NB4 (cell line): ENCODE data around the gene CFAP100.

Experiments
- DNase-seq: peaks from one replicate; pipeline ENCODE4 v3.0.0; 2010; ENCODE audit warnings: low read depth
- H3K4me3 ChIP-seq: one replicate; pipeline ENCODE4 v1.5.1; 2011; ENCODE audit warnings: mild to moderate bottlenecking, low read depth, low read length, moderate library complexity
- MYC ChIP-seq: IDR thresholded peaks from 2 replicates; pipeline ENCODE4 v1.6.1; 2011; ENCODE audit warnings: low read depth, low read length
- POLR2A ChIP-seq: IDR thresholded peaks from 2 replicates; pipeline ENCODE4 v1.6.1; 2011; ENCODE audit warnings: mild to moderate bottlenecking; ENCODE audit not compliant: insufficient read length; ENCODE audit errors: extremely low read depth
- TF ChIP-seq, protein P1 (sequence below): IDR thresholded peaks from 2 replicates; pipeline ENCODE4 v1.6.1; 2011; ENCODE audit warnings: low read depth, low read length
- TF ChIP-seq, protein P2 (sequence below): IDR thresholded peaks from one replicate; pipeline ENCODE4 v1.5.1; 2012; ENCODE audit warnings: low read depth, low read length

The CFAP100 gene

DNA sequence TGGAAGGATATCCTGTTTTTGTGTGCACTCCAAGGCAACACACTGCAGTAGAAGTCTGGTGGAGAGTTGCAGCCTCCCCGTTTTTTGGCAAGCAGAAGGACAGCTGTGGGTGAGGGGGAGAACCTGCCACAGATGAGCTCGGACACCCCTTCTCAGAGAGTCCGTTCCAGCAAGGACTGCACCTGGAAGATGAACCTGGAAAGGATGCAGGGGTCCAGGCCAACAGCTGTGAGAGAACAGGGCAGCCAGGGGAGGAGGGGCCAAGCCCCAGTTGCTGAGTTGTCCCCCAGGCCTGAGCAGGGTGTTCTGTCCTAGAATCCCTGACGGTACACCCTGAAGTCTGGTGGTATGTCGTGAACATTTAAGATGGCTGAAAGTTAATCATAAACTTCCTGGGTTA, 50.8 kb downstream of the CFAP100 start:
- no peak overlapping the region for H3K4me3 ChIP-seq
- TF ChIP-seq, protein P1, sequence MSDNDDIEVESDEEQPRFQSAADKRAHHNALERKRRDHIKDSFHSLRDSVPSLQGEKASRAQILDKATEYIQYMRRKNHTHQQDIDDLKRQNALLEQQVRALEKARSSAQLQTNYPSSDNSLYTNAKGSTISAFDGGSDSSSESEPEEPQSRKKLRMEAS: no peak
- no peak for TF ChIP-seq MYC
- TF ChIP-seq, protein P2, sequence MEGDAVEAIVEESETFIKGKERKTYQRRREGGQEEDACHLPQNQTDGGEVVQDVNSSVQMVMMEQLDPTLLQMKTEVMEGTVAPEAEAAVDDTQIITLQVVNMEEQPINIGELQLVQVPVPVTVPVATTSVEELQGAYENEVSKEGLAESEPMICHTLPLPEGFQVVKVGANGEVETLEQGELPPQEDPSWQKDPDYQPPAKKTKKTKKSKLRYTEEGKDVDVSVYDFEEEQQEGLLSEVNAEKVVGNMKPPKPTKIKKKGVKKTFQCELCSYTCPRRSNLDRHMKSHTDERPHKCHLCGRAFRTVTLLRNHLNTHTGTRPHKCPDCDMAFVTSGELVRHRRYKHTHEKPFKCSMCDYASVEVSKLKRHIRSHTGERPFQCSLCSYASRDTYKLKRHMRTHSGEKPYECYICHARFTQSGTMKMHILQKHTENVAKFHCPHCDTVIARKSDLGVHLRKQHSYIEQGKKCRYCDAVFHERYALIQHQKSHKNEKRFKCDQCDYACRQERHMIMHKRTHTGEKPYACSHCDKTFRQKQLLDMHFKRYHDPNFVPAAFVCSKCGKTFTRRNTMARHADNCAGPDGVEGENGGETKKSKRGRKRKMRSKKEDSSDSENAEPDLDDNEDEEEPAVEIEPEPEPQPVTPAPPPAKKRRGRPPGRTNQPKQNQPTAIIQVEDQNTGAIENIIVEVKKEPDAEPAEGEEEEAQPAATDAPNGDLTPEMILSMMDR: no peak
- no peak for DNase-seq

DNA sequence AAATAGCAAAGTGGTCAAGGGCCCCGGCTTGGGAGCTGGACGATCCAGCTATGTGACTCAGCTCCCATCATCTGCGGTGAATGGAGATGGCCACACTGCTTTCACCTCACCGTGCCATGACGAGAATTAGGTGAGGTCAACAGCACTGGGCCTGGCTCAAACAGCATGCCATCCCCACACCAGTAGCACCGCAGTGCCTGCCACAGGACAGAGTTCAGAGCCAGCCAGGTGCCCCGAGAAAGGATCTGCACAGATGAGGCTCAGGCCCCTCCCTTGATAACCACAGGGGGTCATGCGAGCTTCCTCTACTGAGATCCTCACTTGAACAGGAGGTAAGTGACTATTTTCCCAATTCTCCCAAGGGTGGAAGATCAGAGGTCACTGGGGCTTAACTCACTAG, 51.6 kb downstream of the CFAP100 start:
- no peak for TF ChIP-seq POLR2A
- no peak for TF ChIP-seq MYC
- TF ChIP-seq, protein P1: no peak
- TF ChIP-seq, protein P2: no peak
- no peak overlapping the region for H3K4me3 ChIP-seq
- no peak for DNase-seq

DNA sequence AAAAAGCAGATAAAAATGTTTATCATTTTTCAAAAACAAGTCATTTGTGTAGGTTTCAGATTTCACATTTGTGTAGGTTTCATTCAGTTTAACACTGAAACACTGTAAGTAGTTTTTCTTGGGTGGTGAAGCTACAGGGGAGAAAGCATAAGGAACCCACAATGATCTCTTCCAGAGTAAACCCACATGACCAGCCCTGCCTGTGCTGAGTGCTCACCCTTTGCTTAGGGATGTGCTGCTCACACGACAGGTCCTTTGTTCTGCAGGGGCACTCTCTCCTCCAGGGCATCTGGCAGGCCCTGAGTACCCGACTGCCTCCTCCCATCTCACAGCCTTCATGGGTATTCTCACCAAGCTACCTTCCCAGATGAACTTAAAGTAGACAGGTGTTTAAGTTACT, 52.1 kb downstream of the CFAP100 start:
- H3K4me3 ChIP-seq: no peak overlapping the region
- no peak for DNase-seq
- no peak for TF ChIP-seq MYC
- TF ChIP-seq, protein P1: no peak
- TF ChIP-seq, protein P2: no peak
- no peak for TF ChIP-seq POLR2A

DNA sequence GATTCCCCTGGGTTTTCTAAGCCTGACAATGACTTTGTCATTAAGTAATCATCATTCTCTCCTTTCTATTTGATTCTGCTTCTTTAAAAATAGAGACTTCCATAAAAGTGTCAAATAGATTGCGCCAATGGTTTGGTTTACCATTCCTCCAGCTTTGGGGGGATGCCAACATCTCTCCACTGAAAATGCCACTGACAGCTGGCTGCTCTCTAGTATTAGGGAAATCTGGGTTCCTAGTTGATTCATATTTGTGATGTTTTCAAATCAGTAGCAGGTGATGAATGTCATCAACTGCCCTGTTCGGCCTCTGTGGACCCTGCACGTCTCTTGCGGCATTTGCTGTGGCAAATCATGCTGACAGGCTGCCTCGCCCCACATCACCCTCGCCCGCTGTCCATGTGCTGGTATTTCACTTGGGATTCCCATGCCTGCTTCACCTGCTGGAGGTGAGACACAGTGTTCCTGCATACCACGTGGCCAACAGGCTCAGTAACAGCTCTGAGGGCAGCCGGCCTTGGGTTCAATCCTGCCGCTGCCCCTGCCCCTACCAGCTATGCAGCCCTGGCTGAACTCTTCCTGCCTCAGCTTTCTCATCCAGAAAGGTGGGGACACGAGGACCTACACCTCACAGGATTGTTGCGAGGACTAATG, 52.9 kb downstream of the CFAP100 start:
- H3K4me3 ChIP-seq: no peak overlapping the region
- no peak for DNase-seq
- TF ChIP-seq, protein P1: no peak
- TF ChIP-seq MYC: no peak
- TF ChIP-seq POLR2A: no peak
- TF ChIP-seq, protein P2: no peak

DNA sequence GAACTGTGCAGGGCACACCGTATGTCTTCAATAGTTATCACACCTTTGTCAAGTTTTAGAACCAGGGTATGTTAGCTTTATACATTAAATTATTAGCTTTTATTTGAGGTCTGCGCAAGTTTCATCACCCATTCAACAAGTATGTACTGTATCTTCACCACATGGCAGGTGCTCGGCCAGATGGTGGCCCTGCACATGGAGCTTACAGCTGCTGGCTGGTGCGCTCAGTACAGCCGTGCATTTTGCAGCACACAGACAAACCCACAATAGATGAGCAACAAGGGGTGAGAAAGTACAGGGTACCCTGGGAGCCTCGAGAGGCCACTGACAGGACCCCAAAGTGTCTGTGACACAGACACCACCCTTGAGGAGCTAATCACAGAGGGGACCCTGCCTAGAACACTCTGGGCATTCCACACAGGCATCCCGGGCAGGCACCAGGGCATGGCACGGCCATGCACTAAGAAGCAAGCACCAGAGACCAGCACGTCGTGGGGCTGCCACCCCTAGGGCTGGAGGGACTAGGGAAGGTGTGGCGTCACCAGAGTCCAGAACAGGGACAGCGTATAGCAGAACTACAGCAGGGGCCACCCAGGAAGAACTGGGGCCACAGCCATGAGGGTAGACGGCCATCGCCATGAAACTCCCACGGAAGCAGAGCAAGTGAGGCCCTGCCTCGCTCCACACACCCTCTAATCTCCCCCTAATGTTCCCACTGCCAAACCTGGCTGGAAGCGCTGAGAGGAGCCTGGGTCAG, 53.6 kb downstream of the CFAP100 start:
- H3K4me3 ChIP-seq: no peak overlapping the region
- DNase-seq: no peak
- TF ChIP-seq, protein P1: no peak
- TF ChIP-seq, protein P2: no peak
- no peak for TF ChIP-seq POLR2A
- TF ChIP-seq MYC: no peak
